ENCODE measurements around the gene NR2F6. TPM values are rescaled to one million over a fixed set of nuclear protein-coding genes. Genes with fewer than 3 reads are reported as not detected.
A peak's percentile ranks its signal among the peaks of the same experiment; 100 is the strongest.

The NR2F6 gene
- total and polyA plus RNA-seq, 2 experiments from 2014 or later, result 64.0 to 209 TPM

DNA sequence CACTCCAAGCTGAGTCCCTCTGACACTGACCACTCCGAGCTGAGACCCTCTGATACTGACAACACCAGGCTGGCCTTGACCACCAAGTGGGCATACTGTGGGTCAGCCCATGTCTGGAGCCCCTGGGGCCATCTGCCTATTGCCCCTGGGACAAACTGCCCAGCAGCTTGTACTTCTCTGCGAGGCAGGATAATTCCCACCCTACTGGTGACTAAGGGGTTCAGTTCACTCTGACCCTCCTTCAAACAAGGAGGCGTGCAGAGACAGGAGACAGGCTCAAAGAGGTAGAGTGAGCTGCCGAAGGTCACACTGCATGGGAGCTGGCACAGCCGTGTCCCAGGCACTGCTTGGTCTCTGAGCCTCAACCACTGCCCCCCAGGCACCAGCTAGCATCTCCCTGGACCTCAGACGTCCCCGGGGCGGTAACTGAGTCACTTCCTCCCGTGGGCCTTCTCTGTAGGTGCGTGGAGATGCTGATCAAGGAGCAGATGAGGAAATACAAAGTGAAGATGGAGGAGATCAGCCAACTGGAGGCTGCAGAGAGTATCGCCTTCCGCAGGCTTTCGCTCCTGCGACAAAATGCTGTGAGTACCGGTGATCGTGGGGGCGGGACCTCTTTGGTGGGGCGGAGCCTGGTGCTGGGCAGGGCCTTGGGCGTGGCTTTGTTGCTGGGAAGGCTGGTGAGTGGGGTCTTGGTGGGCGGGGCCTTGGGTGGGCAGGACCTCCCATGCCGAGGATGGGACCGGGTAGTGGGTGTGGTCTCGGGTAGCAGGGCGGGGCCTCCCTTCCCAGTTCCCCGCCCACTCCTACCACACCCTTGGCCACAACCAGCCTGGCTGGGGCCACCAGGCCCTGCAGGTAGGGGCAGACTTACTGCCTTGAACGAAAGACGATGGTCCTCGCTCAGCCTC is 36.3 kb downstream of the NR2F6 start:
- no peak overlapping the region for H3K4me2 ChIP-seq
- H3K27ac ChIP-seq (ENCODE audit: low read depth), result peak overlapping the region; percentile 62; the same call in 1 of the 2 replicates
- H3K36me3 ChIP-seq (ENCODE audit: insufficient read depth), result no peaks in the 10 kb centered on the region
- Mint-ChIP-seq H3K9me3 (no peaks in the 10 kb centered on the region; the same call in 2 of the 3 replicates), H3K36me3 (ENCODE audit: low read depth) (peaks cover 33% of the 10 kb centered on the region), H3K4me3 (peak overlapping the region; percentile 61; the same call in 2 of the 3 replicates), H3K4me1 (peaks cover 12% of the 10 kb centered on the region), H3K27ac (no peak overlapping the region), H3K27me3 (ENCODE audit: insufficient read depth, low read depth, poor library complexity) (peaks cover 13% of the 10 kb centered on the region)
- DNase-seq (ENCODE audit: low spot score) (peak; percentile 99), ATAC-seq (peak; percentile 88)
- H4K20me1 ChIP-seq (replicated peaks; ENCODE audit: insufficient read depth), result no peaks in the 10 kb centered on the region
- H3F3A ChIP-seq (replicated peaks; ENCODE audit: low read depth), result peaks cover 15% of the 10 kb centered on the region
- peaks cover 9% of the 10 kb centered on the region for H3K4me1 ChIP-seq (ENCODE audit: insufficient read depth)
- no peak overlapping the region; the same call in 1 of the 2 replicates for H2AFZ ChIP-seq
- no peaks in the 10 kb centered on the region for H3K9me2 ChIP-seq (ENCODE audit: insufficient read depth)
- H3K79me2 ChIP-seq (replicated peaks; ENCODE audit: insufficient read depth), result no peaks in the 10 kb centered on the region
- no peak overlapping the region for H3K4me3 ChIP-seq
- H3K27me3 ChIP-seq (ENCODE audit: insufficient read depth), result no peaks in the 10 kb centered on the region
- TF ChIP-seq ZNF114 (CRISPR knock-in tag; IDR thresholded peaks at IDR 0.05), result no peak
- TF ChIP-seq, protein P1, sequence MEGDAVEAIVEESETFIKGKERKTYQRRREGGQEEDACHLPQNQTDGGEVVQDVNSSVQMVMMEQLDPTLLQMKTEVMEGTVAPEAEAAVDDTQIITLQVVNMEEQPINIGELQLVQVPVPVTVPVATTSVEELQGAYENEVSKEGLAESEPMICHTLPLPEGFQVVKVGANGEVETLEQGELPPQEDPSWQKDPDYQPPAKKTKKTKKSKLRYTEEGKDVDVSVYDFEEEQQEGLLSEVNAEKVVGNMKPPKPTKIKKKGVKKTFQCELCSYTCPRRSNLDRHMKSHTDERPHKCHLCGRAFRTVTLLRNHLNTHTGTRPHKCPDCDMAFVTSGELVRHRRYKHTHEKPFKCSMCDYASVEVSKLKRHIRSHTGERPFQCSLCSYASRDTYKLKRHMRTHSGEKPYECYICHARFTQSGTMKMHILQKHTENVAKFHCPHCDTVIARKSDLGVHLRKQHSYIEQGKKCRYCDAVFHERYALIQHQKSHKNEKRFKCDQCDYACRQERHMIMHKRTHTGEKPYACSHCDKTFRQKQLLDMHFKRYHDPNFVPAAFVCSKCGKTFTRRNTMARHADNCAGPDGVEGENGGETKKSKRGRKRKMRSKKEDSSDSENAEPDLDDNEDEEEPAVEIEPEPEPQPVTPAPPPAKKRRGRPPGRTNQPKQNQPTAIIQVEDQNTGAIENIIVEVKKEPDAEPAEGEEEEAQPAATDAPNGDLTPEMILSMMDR (conservative IDR thresholded peaks at IDR 0.05; ENCODE audit: low read depth in 2 of 2), result no peak
- peak; percentile 48; the same call in 1 of the 2 replicates for TF ChIP-seq POLR2AphosphoS5 (IDR thresholded peaks at IDR 0.05; ENCODE audit: low read depth)
- TF ChIP-seq REST (IDR thresholded peaks at IDR 0.05; ENCODE audit: unreplicated experiment), result no peak
- no peak for TF ChIP-seq CREB1 (CRISPR knock-in tag; IDR thresholded peaks at IDR 0.05; ENCODE audit: low read depth)
- no peak for TF ChIP-seq EZH2 (IDR thresholded peaks at IDR 0.05; ENCODE audit: low read depth, unreplicated experiment)

Measured in GM23338 (cell line).